ENCODE data around the gene TMEM258. TPM values are rescaled to one million over a fixed set of nuclear protein-coding genes. Genes with fewer than 3 reads are reported as not detected.
A peak's percentile ranks its signal among the peaks of the same experiment; 100 is the strongest.

The TMEM258 gene
- total RNA-seq, 1 experiment from 2014 or later = 184 TPM

GRCh38 chr11:61776561-61777075, 15.8 kb downstream of the TMEM258 start:
- BruUV-seq (replicated peaks) = no TSS peak
- CTCF ChIA-PET = interaction anchor here (0.6 to 1.0 kb wide), 4 partner anchors 13 to 844 kb away, joined by 3 to 4 read pairs (median 3); no protein-coding TSS in a partner anchor
- Mint-ChIP-seq H3K4me1 (ENCODE audit: insufficient read depth, unreplicated experiment) (no peaks in the 10 kb centered on the region), H3K9me3 (ENCODE audit: unreplicated experiment) (no peaks in the 10 kb centered on the region), H3K27ac (ENCODE audit: low read depth, unreplicated experiment) (no peak overlapping the region), H3K4me3 (ENCODE audit: unreplicated experiment) (no peak overlapping the region), H3K27me3 (ENCODE audit: insufficient read depth, unreplicated experiment) (no peaks in the 10 kb centered on the region), H3K36me3 (ENCODE audit: insufficient read depth, unreplicated experiment) (peaks cover 11% of the 10 kb centered on the region)
- POLR2A ChIA-PET = no interaction called here
- DNase-seq (ENCODE audit: unreplicated experiment) = peak; percentile 59
- peak; percentile 69 for TF ChIP-seq CTCF (IDR thresholded peaks at IDR 0.05; ENCODE audit: unreplicated experiment)
- intact Hi-C loops (cut with micrococcal nuclease) = loop anchor here (1.0 kb wide), 1 partner anchor 29 kb away; no protein-coding TSS in a partner anchor

- Mint-ChIP-seq H3K9me3 (ENCODE audit: unreplicated experiment) (no peaks in the 10 kb centered on the region), H3K27ac (ENCODE audit: low read depth, unreplicated experiment) (no peak overlapping the region), H3K4me1 (ENCODE audit: insufficient read depth, unreplicated experiment) (no peaks in the 10 kb centered on the region), H3K36me3 (ENCODE audit: insufficient read depth, unreplicated experiment) (peaks cover 11% of the 10 kb centered on the region), H3K27me3 (ENCODE audit: insufficient read depth, unreplicated experiment) (no peaks in the 10 kb centered on the region), H3K4me3 (ENCODE audit: unreplicated experiment) (no peak overlapping the region)
- ChIA-PET POLR2A (no interaction called here), CTCF (interaction anchor here (0.6 to 1.6 kb wide), 11 partner anchors 12 to 396 kb away, joined by 3 to 12 read pairs (median 4); no protein-coding TSS in a partner anchor)
- BruUV-seq (replicated peaks) = no TSS peak
- DNase-seq (ENCODE audit: unreplicated experiment) = no peak
- intact Hi-C loops (cut with micrococcal nuclease) = loop anchor here (1.0 kb wide), 1 partner anchor 29 kb away; no protein-coding TSS in a partner anchor
- TF ChIP-seq CTCF (IDR thresholded peaks at IDR 0.05; ENCODE audit: unreplicated experiment) = no peak
Measured at GRCh38 chr11:61775606-61776554, 16.5 kb downstream of the TMEM258 start.

- intact Hi-C loops (cut with micrococcal nuclease) = no loop called here
- DNase-seq (ENCODE audit: unreplicated experiment) = no peak
- H3K4me1 Mint-ChIP-seq (ENCODE audit: insufficient read depth, unreplicated experiment) = no peaks in the 10 kb centered on the region
- H3K27ac Mint-ChIP-seq (ENCODE audit: low read depth, unreplicated experiment) = no peak overlapping the region
- no TSS peak for BruUV-seq (replicated peaks)
- H3K4me3 Mint-ChIP-seq (ENCODE audit: unreplicated experiment) = no peak overlapping the region
- H3K9me3 Mint-ChIP-seq (ENCODE audit: unreplicated experiment) = no peaks in the 10 kb centered on the region
- peaks cover 11% of the 10 kb centered on the region for H3K36me3 Mint-ChIP-seq (ENCODE audit: insufficient read depth, unreplicated experiment)
- no peak for TF ChIP-seq CTCF (IDR thresholded peaks at IDR 0.05; ENCODE audit: unreplicated experiment)
- no peaks in the 10 kb centered on the region for H3K27me3 Mint-ChIP-seq (ENCODE audit: insufficient read depth, unreplicated experiment)
- ChIA-PET POLR2A (no interaction called here), CTCF (interaction anchor here (0.6 to 1.6 kb wide), 11 partner anchors 13 to 397 kb away, joined by 3 to 12 read pairs (median 4); no protein-coding TSS in a partner anchor)
Measured at GRCh38 chr11:61775106-61775505, 17.3 kb downstream of the TMEM258 start.

GRCh38 chr11:61774411-61774810, 18.0 kb downstream of the TMEM258 start:
- no peaks in the 10 kb centered on the region for H3K27me3 Mint-ChIP-seq (ENCODE audit: insufficient read depth, unreplicated experiment)
- no TSS peak for BruUV-seq (replicated peaks)
- DNase-seq (ENCODE audit: unreplicated experiment) = no peak
- no peak overlapping the region for H3K27ac Mint-ChIP-seq (ENCODE audit: low read depth, unreplicated experiment)
- POLR2A ChIA-PET = no interaction called here
- intact Hi-C loops (cut with micrococcal nuclease) = no loop called here
- no peaks in the 10 kb centered on the region for H3K9me3 Mint-ChIP-seq (ENCODE audit: unreplicated experiment)
- no peaks in the 10 kb centered on the region for H3K4me1 Mint-ChIP-seq (ENCODE audit: insufficient read depth, unreplicated experiment)
- H3K36me3 Mint-ChIP-seq (ENCODE audit: insufficient read depth, unreplicated experiment) = peaks cover 11% of the 10 kb centered on the region
- CTCF ChIA-PET = interaction anchor here (1.6 kb wide), 1 partner anchor 27 kb away, joined by 4 read pairs; no protein-coding TSS in a partner anchor
- no peak for TF ChIP-seq CTCF (IDR thresholded peaks at IDR 0.05; ENCODE audit: unreplicated experiment)
- no peak overlapping the region for H3K4me3 Mint-ChIP-seq (ENCODE audit: unreplicated experiment)

Data from MCF 10A (cell line).